Measurements from ENCODE around the gene PPFIBP1.

The PPFIBP1 gene

GRCh38 chr12:27511031-27511722 is 12.8 kb upstream of the PPFIBP1 start:
- Histone ChIP-seq H4K8ac (ENCODE audit: low read depth, low read length) (no peak overlapping the region), H3K36me3 (ENCODE audit: control insufficient read depth in 1 of 2, insufficient read depth in 2 of 2, low read length in 2 of 2) (no peaks in the 10 kb centered on the region), H3K79me1 (ENCODE audit: low read length) (peaks cover 20% of the 10 kb centered on the region), H3K14ac (ENCODE audit: low read length) (no peak overlapping the region), H3K27ac (ENCODE audit: low read depth, low read length) (peak overlapping the region; percentile 56), H3K23ac (ENCODE audit: low read length) (no peak overlapping the region), H3K27me3 (ENCODE audit: insufficient read depth, low read length) (no peaks in the 10 kb centered on the region), H3K9me3 (ENCODE audit: insufficient read depth, low read depth, low read length) (no peaks in the 10 kb centered on the region), H2AFZ (ENCODE audit: insufficient read depth, low read length, poor library complexity) (no peak overlapping the region), H2AK5ac (ENCODE audit: low read length) (peak overlapping the region; percentile 82), H2BK5ac (ENCODE audit: low read depth, low read length, poor library complexity) (peak overlapping the region; percentile 16), H4K91ac (ENCODE audit: low read depth, low read length) (peak overlapping the region; percentile 35), H3K4me3 (ENCODE audit: low read depth, low read length) (no peak overlapping the region), H3K4ac (ENCODE audit: low read depth, low read length) (no peak overlapping the region), H3K9ac (ENCODE audit: low read length) (no peak overlapping the region), H2BK120ac (ENCODE audit: insufficient read depth, low read length, poor library complexity) (peak overlapping the region; percentile 20), H3K4me1 (ENCODE audit: control insufficient read depth in 1 of 2, insufficient read depth in 2 of 2, low read length in 2 of 2) (peaks cover 6 to 9% of the 10 kb centered on the region in 2 experiments), H3K18ac (ENCODE audit: low read length) (no peak overlapping the region), H3K4me2 (ENCODE audit: low read length) (no peak overlapping the region), H3K79me2 (ENCODE audit: control insufficient read depth, insufficient read depth, low read length, poor library complexity) (peaks cover 1% of the 10 kb centered on the region), H4K12ac (ENCODE audit: low read depth, low read length) (no peak overlapping the region), H2BK12ac (ENCODE audit: low read length) (peak overlapping the region; percentile 88)
- DNase-seq, result no peak
- no CpG with 5 or more reads among the region's 6 CpGs for WGBS (ENCODE audit: extremely low coverage, insufficient coverage, insufficient read length)

- no peak overlapping the region for H3K23ac ChIP-seq (ENCODE audit: low read length)
- no peak overlapping the region for H2AFZ ChIP-seq (ENCODE audit: insufficient read depth, low read length, poor library complexity)
- no peak overlapping the region for H4K12ac ChIP-seq (ENCODE audit: low read depth, low read length)
- H4K8ac ChIP-seq (ENCODE audit: low read depth, low read length), result no peak overlapping the region
- H2BK5ac ChIP-seq (ENCODE audit: low read depth, low read length, poor library complexity), result no peak overlapping the region
- no peaks in the 10 kb centered on the region for H3K36me3 ChIP-seq (ENCODE audit: control insufficient read depth in 1 of 2, insufficient read depth in 2 of 2, low read length in 2 of 2)
- no CpG with 5 or more reads among the region's 3 CpGs for WGBS (ENCODE audit: extremely low coverage, insufficient coverage, insufficient read length)
- no peak overlapping the region for H2BK12ac ChIP-seq (ENCODE audit: low read length)
- no peaks in the 10 kb centered on the region for H3K9me3 ChIP-seq (ENCODE audit: insufficient read depth, low read depth, low read length)
- no peak overlapping the region for H2AK5ac ChIP-seq (ENCODE audit: low read length)
- H3K27ac ChIP-seq (ENCODE audit: low read depth, low read length), result peak overlapping the region; percentile 56
- no peak for DNase-seq
- no peak overlapping the region for H2BK120ac ChIP-seq (ENCODE audit: insufficient read depth, low read length, poor library complexity)
- H4K91ac ChIP-seq (ENCODE audit: low read depth, low read length), result no peak overlapping the region
- peaks cover 23% of the 10 kb centered on the region for H3K79me1 ChIP-seq (ENCODE audit: low read length)
- no peaks in the 10 kb centered on the region for H3K27me3 ChIP-seq (ENCODE audit: insufficient read depth, low read length)
- H3K9ac ChIP-seq (ENCODE audit: low read length), result no peak overlapping the region
- no peak overlapping the region for H3K4ac ChIP-seq (ENCODE audit: low read depth, low read length)
- H3K18ac ChIP-seq (ENCODE audit: low read length), result no peak overlapping the region
- H3K4me3 ChIP-seq (ENCODE audit: low read depth, low read length), result no peak overlapping the region
- peaks cover 1% of the 10 kb centered on the region for H3K79me2 ChIP-seq (ENCODE audit: control insufficient read depth, insufficient read depth, low read length, poor library complexity)
- H3K14ac ChIP-seq (ENCODE audit: low read length), result no peak overlapping the region
- H3K4me1 ChIP-seq (ENCODE audit: control insufficient read depth in 1 of 2, insufficient read depth in 2 of 2, low read length in 2 of 2), result peaks cover 8 to 12% of the 10 kb centered on the region in 2 experiments
- H3K4me2 ChIP-seq (ENCODE audit: low read length), result no peak overlapping the region
Measured at GRCh38 chr12:27511723-27512045, 12.3 kb upstream of the PPFIBP1 start.

GRCh38 chr12:27513155-27513824 is 10.7 kb upstream of the PPFIBP1 start:
- H3K14ac ChIP-seq (ENCODE audit: low read length), result no peak overlapping the region
- peaks cover 1% of the 10 kb centered on the region for H3K79me2 ChIP-seq (ENCODE audit: control insufficient read depth, insufficient read depth, low read length, poor library complexity)
- H3K36me3 ChIP-seq (ENCODE audit: control insufficient read depth in 1 of 2, insufficient read depth in 2 of 2, low read length in 2 of 2), result no peaks in the 10 kb centered on the region
- no peak overlapping the region for H3K18ac ChIP-seq (ENCODE audit: low read length)
- peaks cover 10 to 17% of the 10 kb centered on the region in 2 experiments for H3K4me1 ChIP-seq (ENCODE audit: control insufficient read depth in 1 of 2, insufficient read depth in 2 of 2, low read length in 2 of 2)
- no peak overlapping the region for H3K4ac ChIP-seq (ENCODE audit: low read depth, low read length)
- H3K23ac ChIP-seq (ENCODE audit: low read length), result no peak overlapping the region
- no peaks in the 10 kb centered on the region for H3K27me3 ChIP-seq (ENCODE audit: insufficient read depth, low read length)
- H2BK120ac ChIP-seq (ENCODE audit: insufficient read depth, low read length, poor library complexity), result peak overlapping the region; percentile 8
- H3K4me3 ChIP-seq (ENCODE audit: low read depth, low read length), result no peak overlapping the region
- H3K9me3 ChIP-seq (ENCODE audit: insufficient read depth, low read depth, low read length), result no peaks in the 10 kb centered on the region
- H3K79me1 ChIP-seq (ENCODE audit: low read length), result peaks cover 27% of the 10 kb centered on the region
- no CpG with 5 or more reads among the region's 7 CpGs for WGBS (ENCODE audit: extremely low coverage, insufficient coverage, insufficient read length)
- no peak overlapping the region for H2BK12ac ChIP-seq (ENCODE audit: low read length)
- DNase-seq, result no peak
- H4K8ac ChIP-seq (ENCODE audit: low read depth, low read length), result no peak overlapping the region
- peak overlapping the region; percentile 21 for H3K27ac ChIP-seq (ENCODE audit: low read depth, low read length)
- no peak overlapping the region for H2AK5ac ChIP-seq (ENCODE audit: low read length)
- no peak overlapping the region for H3K9ac ChIP-seq (ENCODE audit: low read length)
- no peak overlapping the region for H2BK5ac ChIP-seq (ENCODE audit: low read depth, low read length, poor library complexity)
- H2AFZ ChIP-seq (ENCODE audit: insufficient read depth, low read length, poor library complexity), result no peak overlapping the region
- no peak overlapping the region for H4K12ac ChIP-seq (ENCODE audit: low read depth, low read length)
- no peak overlapping the region for H4K91ac ChIP-seq (ENCODE audit: low read depth, low read length)
- H3K4me2 ChIP-seq (ENCODE audit: low read length), result no peak overlapping the region

GRCh38 chr12:27515671-27516070 is 8.3 kb upstream of the PPFIBP1 start:
- no peak overlapping the region for H3K9ac ChIP-seq (ENCODE audit: low read length)
- no peak overlapping the region for H3K4me3 ChIP-seq (ENCODE audit: low read depth, low read length)
- H4K91ac ChIP-seq (ENCODE audit: low read depth, low read length), result no peak overlapping the region
- H3K23ac ChIP-seq (ENCODE audit: low read length), result no peak overlapping the region
- H3K9me3 ChIP-seq (ENCODE audit: insufficient read depth, low read depth, low read length), result no peaks in the 10 kb centered on the region
- no peak overlapping the region for H4K12ac ChIP-seq (ENCODE audit: low read depth, low read length)
- peaks cover 29% of the 10 kb centered on the region for H3K79me1 ChIP-seq (ENCODE audit: low read length)
- H3K36me3 ChIP-seq (ENCODE audit: control insufficient read depth in 1 of 2, insufficient read depth in 2 of 2, low read length in 2 of 2), result no peaks in the 10 kb centered on the region
- H2BK12ac ChIP-seq (ENCODE audit: low read length), result peak overlapping the region; percentile 56
- peak overlapping the region; percentile 98 for H3K27ac ChIP-seq (ENCODE audit: low read depth, low read length)
- no peak overlapping the region for H3K4ac ChIP-seq (ENCODE audit: low read depth, low read length)
- H3K18ac ChIP-seq (ENCODE audit: low read length), result no peak overlapping the region
- no peak overlapping the region for H2AFZ ChIP-seq (ENCODE audit: insufficient read depth, low read length, poor library complexity)
- H2BK120ac ChIP-seq (ENCODE audit: insufficient read depth, low read length, poor library complexity), result peak overlapping the region; percentile 81
- peak overlapping the region; percentile 87 for H2BK5ac ChIP-seq (ENCODE audit: low read depth, low read length, poor library complexity)
- WGBS (ENCODE audit: extremely low coverage, insufficient coverage, insufficient read length), result no CpG with 5 or more reads among the region's 9 CpGs
- no peaks in the 10 kb centered on the region for H3K27me3 ChIP-seq (ENCODE audit: insufficient read depth, low read length)
- peak overlapping the region; percentile 74 for H3K14ac ChIP-seq (ENCODE audit: low read length)
- no peak overlapping the region for H2AK5ac ChIP-seq (ENCODE audit: low read length)
- no peak overlapping the region for H4K8ac ChIP-seq (ENCODE audit: low read depth, low read length)
- peaks cover 10 to 26% of the 10 kb centered on the region in 2 experiments for H3K4me1 ChIP-seq (ENCODE audit: control insufficient read depth in 1 of 2, insufficient read depth in 2 of 2, low read length in 2 of 2)
- peak; percentile 62 to 88 for DNase-seq
- peak overlapping the region; percentile 37 for H3K4me2 ChIP-seq (ENCODE audit: low read length)
- H3K79me2 ChIP-seq (ENCODE audit: control insufficient read depth, insufficient read depth, low read length, poor library complexity), result peaks cover 1% of the 10 kb centered on the region

Data from trophoblast cell (in vitro differentiated cells and primary cell).